SHP77 treated with DMSO at 0.1 percent for 48 hours (cell line): ENCODE data around the gene PGS1.
A peak's percentile ranks its signal among the peaks of the same experiment; 100 is the strongest.

ENCODE experiments used
- DNase-seq: peaks from one replicate; lab custom pipeline; 2025; lab: John Stamatoyannopoulos, UW

Gene PGS1

GRCh38 chr17:78346605-78347250, 31.7 kb upstream of the PGS1 start:
- no peak for DNase-seq

- no peak for DNase-seq
Measured at GRCh38 chr17:78347453-78347852, 31.0 kb upstream of the PGS1 start.

DNA sequence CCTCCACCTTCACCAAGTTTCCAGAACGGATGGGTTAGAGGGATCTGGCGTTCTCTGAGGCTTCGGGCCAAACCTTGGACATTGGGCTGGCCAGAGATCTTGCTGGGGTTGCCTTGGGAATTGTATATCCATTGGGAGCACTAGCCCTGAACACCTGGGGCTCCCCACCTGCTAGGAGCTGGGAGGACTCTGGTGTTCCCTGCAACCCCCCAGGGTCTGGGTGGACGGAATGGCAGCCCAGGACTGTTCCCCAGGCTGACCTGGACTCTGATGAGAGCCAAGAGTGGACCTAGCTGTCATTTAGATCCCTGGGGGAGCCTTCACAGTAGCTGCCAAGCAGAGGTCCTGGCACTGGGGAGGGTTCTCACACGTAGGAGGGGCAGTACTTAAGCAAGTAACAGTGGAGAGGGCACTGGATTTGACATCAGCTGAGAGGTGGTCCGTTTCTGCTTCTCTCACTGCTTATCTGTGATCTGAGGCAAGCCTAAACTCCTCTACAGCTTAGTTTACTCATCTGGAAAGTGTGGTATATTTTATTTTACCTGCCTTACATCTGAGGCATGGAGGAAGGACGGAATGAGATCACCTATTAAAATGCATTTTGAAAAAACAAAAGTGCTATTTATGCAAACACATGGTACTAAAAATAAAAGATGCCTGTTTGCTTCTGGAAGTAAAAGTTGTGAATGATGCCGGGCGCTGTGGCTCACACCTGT, 30.2 kb upstream of the PGS1 start:
- no peak for DNase-seq

- no peak for DNase-seq
Measured at GRCh38 chr17:78349891-78350642, 28.4 kb upstream of the PGS1 start.

DNA sequence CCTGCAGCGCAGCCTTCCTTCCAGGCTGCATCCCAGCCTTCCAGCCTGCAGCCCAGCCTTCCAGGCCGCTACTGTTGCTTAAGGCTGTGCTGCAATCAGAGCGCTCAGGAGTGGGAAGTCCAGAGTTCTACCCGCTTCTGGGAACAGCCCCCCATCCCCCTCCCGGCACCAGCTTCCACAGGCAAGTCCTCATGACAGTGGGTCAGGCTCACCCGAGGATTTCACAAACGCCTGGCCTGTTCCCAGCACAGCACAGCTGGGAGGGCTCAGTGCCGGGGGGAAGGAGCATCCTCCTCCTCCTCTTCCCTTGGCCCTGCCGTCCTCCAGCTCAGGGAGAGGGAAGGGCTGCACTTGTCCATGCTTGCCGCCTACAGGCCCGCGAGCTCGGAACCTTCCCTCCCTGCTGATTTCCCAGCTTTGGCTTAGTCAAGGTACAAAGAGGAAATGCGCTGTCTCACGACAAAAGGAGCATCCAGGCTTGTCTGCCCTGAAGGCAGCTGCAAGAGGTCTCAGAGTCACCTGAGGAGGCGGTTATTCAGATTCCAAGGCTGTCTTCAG, 26.9 kb upstream of the PGS1 start:
- DNase-seq, result no peak

DNA sequence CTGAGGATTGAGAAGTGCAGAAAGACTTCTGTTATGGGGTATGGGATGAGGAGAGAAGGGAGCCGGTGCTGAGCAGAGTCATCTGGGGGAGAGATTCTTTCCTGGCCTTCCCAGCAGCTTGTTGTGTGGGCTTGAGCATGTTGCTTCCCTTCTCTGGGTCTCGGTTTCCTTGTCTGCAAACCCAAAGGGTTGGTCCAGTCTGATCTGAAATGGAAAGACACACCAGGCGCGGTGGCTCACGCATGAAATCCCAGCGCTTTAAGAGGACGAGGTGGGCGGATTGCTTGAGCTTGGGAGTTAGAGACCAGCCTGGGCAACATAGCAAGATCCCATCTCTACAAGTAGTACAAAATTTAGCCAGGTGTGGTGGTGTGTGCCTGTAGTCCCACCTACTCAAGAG, 24.6 kb upstream of the PGS1 start:
- no peak for DNase-seq

DNA sequence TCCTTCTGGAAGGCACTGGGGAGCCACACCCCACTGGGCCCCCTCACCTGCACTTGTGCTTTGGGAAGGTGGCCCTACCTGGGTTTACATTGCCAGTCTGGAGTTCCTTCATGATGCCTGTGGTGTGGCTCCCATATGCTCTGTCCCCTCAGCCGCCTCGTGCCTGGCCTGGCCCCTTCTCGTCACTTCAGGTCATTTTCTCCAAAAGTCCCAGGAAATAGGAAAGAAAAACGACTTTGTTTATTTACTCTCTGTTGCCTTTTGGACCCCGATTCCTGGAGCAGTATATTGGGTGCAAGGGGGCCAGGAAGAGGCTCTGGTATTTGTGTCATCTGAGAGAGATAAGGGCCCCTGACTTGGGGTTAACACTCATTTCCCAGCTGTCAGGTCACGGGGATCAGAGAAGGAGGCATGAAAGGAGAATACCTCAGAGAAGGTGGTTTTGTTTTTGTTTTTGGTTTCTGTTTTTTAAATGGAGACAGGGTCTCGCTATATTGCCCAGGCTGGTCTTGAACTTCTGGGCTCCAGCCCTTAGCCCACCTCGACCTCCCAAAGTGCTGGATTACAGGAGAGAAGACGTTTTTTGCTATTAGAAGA, 23.3 kb upstream of the PGS1 start:
- no peak for DNase-seq

DNA sequence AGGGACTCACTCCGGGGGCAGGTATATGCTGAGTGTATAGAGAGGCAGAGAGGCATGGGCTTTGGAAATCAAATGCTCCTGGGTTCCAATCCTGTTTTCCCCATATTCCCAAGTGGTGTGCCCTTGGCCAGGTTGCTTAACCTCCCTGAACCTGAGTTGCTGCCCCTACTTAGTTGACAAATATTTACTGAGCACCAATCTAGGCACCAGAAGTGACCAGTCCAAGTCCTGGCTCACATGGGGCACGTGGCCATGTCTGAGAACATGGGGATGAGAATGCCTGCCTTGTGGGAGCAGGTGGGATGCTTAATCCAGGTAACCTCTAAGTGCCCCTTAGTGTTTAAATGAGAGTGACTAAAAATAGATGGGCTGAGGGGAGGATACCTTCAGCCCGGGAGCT, 22.7 kb upstream of the PGS1 start:
- DNase-seq, result no peak

DNA sequence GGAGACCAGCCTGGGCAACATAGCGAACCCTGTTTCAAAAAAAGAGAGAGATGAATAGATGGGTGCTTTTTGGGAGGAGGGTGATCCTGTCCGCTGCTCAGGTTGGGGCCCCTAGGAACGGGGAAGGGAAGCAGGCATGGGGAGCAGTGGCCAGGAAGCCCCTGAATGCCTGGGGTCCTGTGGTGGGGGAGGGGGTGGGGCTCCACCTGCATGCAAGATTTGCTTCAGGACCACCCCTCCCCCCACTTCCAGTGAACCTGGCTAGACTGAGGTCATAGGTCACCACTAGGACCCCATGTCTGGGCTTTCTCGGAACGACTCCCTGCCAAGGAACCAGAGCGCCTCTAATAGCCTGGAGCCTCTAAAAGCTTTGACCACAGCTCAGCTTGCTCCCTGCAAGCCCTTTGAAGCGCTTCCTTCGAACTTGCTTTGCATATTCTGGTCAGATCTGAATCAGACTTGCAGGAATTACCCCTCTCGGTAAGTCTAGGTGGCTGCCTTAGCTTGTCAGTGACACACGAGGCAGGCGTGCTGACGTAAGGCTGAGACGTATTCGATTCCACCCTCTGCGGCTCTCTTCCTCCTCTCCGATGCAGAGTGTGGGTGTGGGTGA, 22.2 kb upstream of the PGS1 start:
- no peak for DNase-seq

DNA sequence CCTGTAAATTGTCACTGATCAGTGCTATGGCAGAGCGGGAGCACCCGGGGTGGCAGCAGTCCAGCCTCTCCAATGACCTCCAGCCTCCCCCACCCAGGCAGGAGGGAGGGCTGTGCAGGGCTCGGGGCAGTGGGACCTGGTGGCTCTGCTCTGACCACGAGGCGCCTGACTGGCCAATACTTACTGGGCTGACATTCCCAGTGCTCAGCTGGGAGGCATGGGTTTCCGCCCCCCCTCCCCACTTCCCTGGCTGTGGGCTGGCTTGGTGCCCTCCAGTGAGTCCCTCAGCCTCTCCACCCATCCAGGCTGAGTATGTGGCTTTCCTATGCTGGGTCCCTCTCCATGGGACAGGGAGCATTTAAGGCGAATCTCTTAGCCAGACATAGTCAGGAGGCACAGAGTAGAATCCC, 21.3 kb upstream of the PGS1 start:
- no peak for DNase-seq

DNA sequence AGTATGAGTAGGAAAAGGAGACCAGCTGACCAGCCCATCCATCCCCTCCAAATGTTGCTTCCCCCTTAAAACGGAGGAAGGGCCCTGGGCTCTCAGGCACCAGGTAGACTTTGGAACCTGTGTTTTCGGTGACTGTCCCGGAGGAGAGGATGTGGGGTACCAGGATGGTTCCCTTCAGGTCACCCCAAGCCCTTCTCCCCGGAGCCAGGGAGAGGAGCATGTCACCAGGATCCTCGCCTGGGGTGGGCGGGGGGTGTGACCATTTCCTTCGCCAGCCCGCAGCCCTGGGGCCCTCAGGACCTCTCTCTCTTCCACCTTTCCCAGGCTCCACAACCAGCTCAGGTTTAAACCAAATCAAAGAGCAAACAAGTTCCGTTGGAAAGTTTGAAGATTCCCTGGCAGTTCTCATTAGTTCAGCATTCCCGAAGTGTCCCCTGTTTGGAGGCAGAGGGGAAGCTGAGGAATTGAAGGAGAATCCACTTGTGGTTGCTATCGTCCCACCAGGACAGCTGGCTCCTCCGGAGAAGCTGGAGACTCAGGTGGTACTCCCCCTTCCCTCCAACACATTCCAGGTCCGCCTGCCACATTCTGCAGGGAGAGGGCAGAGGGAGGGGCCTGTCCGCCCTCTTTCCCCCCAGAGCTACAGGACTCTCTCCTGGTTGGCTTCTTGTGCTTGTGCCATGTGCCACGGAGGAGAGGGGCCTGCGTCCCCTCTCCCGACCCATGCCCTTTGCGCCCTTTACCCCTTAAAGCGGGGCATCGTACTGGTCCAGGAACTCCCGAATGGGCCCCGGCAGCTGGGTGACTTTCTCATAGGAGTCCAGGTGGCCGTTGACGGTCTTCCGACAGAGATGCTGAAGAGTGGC, 20.5 kb upstream of the PGS1 start:
- DNase-seq, result no peak

GRCh38 chr17:78358538-78359320, 19.7 kb upstream of the PGS1 start:
- DNase-seq, result no peak

GRCh38 chr17:78359321-78359996, 19.0 kb upstream of the PGS1 start:
- peak; percentile 28 for DNase-seq

DNA sequence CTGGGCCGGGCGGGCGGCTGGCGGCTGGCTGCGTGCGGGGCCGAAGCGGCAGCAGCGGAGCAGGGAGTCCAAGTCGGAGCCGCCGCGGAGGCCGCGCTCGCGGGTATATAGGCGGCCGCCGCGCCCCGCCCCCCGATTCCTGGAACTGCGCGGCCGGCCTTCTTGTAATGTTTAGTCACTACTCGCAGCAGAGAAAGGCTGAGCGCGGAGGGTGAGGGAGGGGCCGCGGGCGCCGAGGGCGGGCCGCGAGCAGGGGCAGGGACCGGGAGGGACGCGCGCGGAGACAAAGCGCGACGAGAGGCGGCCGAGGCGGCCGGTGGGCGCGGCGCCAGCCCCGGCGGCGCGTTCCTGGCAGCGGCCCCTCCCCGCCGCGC, 18.5 kb upstream of the PGS1 start, which contains the start of gene SOCS3:
TSS of gene SOCS3 (minus strand) at position 81 of the 374 bp plus-strand sequence. CDS start 982 bp downstream, outside the sequence.
- peak; percentile 93 for DNase-seq

DNA sequence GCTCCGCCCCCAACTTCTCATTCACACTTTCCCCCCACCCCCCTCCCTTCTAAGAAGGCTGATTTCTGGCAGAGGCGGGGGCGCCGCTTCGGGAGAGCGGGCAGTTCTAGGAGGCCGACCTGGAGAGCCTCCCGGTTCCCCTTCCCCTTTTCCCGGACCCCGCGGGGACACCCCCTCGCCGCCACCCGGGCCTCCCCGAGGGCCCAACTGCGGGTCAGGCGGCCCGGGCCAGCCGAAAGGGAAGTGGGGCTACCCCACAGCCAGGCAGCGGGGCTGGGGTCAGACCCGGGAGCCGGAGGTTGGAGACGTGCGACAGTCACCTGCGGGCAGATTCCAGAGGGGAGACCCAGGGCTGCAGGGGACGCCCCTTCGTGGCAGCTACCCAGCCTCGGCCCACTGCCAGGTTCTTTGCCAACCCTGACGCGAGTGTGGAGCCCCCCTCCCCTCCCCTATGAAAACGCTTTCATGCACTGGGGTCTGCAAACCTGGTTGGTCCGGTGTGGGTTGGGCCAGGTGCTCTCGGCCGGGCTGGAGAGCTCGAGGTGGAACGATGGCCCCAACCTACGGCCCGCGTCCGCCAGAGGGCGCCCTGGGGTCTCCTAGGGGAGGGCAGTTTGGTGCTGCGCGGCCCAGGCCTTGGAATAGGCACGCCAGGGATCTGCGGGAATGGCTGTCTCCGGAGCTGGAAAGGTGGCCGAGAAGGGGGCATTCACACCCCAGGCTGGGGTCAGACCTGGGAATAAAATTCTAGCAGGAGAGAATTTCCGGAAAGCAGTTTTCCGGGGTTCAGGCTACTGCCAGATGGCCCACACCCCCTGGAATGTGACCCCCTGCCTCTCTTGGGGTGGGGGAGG, 17.9 kb upstream of the PGS1 start:
- peak; percentile 84 for DNase-seq

- no peak for DNase-seq
Measured at GRCh38 chr17:78361225-78361701, 17.2 kb upstream of the PGS1 start.

GRCh38 chr17:78362232-78362631, 16.2 kb upstream of the PGS1 start:
- no peak for DNase-seq

GRCh38 chr17:78362671-78363070, 15.8 kb upstream of the PGS1 start:
- no peak for DNase-seq
